Subcutaneous adipose tissue (tissue), 4 donors: Measurements from ENCODE around the gene ADAMTS15. TPM values are rescaled to one million over a fixed set of nuclear protein-coding genes. Genes with fewer than 3 reads are reported as not detected.

Experiments used
- CTCF ChIP-seq: fragments of 450-650 bp; IDR thresholded peaks from one replicate; pipeline ENCODE4 v1.5.1; 2016; ENCODE audit warnings: low read depth, mild to moderate bottlenecking, control low read depth, antibody characterized with exemption, moderate library complexity
- total RNA-seq, 4 donors: library from RNA; depleted of rRNA; stranded (reverse); fragments of >200 nt; gene quantifications; one replicate each; pipeline ENCODE4 v1.1.0, GENCODE V29; 2016

Gene ADAMTS15
- total RNA-seq, 4 donors from 2014 or later: 15.0 to 44.7 (median 26.1) TPM

DNA sequence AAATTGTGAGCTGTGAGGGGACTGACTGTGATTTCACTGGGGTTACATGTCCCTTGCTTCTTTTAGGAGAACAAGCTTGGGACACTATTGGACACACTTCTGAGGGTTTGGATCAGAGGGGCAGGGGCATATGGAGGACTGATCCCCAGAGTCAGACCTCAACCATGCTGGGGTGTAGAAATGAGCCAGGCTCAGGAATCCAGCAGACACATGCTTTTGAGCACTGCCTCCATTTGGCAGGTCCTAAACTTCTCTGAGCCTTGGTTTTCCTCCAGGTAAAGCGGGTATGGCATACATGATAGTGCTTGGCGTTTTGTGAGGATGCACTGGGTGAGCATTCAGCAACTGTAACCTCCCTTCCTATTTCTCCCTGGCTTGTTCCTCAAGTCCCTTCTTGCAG, 74.7 kb downstream of the ADAMTS15 start:
- TF ChIP-seq CTCF: no peak

DNA sequence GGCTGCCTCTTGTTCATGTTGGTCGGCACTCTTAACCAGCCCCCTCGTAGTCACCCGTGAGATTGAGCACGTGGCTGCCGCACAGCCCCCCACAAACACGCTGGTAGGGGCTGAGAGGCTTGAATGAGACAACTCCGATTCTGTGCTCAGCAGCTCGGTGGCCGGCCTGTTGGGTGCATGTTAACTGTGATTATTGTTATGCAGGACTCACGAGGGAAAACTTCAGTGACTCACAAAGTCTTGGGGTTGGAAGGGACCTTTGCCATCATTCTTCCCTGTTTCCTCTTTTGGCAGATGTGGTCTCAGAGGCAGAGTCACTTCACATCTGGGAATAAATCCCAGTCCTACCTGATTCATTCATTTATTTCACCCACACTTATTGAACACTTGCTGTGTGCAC, 75.2 kb downstream of the ADAMTS15 start:
- no peak for TF ChIP-seq CTCF

- no peak for TF ChIP-seq CTCF
These were observed 75.8 kb downstream of the ADAMTS15 start for GRCh38 chr11:130524132-130524790.

DNA sequence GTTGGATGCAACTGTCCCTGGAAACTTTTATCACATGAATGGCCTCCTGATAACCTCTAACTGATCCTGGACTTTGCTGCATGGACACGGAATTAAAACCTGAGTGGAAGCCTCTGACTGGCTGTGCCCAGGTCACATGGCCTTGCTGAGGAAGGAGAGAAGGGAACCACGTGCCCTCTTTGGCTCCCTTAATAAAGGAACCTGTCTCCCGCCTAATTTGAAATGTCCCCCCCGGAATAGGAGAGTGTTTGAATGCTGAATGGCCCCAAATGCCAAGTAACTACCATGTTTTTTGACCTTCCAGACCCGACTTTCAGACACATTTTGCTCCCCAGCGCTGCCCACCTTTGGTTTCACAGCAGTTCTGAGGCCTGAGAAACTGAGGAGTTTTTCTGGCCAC, 76.9 kb downstream of the ADAMTS15 start:
- no peak for TF ChIP-seq CTCF

Other genes starting within 250 kb of the ADAMTS15 start
- gene ZBTB44, start 133.7 kb upstream of the ADAMTS15 start, total RNA-seq: 10 to 100 TPM; 64.3 to 87.6 (median 71.6) TPM
- gene ADAMTS8, start 20.0 kb upstream of the ADAMTS15 start, total RNA-seq: under 1 TPM in 2 of 4 donors, not detected in 2; under 0.01 to 0.17 TPM